ENCODE results near the gene LAMB1.

DNA sequence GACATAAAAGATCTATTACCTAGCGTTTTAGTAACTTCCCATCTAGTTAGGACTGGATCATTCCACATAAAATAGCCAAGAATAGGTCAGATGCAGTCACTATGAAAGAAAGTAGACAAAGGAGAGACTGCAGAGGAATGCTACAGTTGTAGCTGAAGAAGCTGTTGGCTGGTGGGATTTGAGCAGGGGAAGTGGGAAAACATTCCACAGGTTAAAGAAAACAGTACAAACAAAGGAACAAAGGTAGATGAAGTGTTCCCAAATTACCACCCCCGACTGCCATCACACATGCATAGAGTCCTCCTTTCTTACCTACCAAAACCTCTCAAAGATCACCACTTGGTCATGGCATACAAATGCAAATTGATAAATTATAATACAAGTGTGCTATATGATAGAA is 70.2 kb downstream of the LAMB1 start:
- TF ChIP-seq, protein P1, sequence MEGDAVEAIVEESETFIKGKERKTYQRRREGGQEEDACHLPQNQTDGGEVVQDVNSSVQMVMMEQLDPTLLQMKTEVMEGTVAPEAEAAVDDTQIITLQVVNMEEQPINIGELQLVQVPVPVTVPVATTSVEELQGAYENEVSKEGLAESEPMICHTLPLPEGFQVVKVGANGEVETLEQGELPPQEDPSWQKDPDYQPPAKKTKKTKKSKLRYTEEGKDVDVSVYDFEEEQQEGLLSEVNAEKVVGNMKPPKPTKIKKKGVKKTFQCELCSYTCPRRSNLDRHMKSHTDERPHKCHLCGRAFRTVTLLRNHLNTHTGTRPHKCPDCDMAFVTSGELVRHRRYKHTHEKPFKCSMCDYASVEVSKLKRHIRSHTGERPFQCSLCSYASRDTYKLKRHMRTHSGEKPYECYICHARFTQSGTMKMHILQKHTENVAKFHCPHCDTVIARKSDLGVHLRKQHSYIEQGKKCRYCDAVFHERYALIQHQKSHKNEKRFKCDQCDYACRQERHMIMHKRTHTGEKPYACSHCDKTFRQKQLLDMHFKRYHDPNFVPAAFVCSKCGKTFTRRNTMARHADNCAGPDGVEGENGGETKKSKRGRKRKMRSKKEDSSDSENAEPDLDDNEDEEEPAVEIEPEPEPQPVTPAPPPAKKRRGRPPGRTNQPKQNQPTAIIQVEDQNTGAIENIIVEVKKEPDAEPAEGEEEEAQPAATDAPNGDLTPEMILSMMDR (IDR thresholded peaks at IDR 0.05 in 2 of 3, conservative IDR thresholded peaks at IDR 0.05 in 1 of 3; ENCODE audit: borderline replicate concordance in 1 of 3, insufficient read depth in 1 of 3, low read depth in 2 of 3, low read length in 2 of 3), result no peak
- TF ChIP-seq POLR2A (IDR thresholded peaks at IDR 0.05; ENCODE audit: borderline replicate concordance, extremely low read depth, insufficient read depth, insufficient read length) (no peak), EGR1 (IDR thresholded peaks at IDR 0.05; ENCODE audit: low read depth) (no peak)
- TF ChIP-seq, protein P2, sequence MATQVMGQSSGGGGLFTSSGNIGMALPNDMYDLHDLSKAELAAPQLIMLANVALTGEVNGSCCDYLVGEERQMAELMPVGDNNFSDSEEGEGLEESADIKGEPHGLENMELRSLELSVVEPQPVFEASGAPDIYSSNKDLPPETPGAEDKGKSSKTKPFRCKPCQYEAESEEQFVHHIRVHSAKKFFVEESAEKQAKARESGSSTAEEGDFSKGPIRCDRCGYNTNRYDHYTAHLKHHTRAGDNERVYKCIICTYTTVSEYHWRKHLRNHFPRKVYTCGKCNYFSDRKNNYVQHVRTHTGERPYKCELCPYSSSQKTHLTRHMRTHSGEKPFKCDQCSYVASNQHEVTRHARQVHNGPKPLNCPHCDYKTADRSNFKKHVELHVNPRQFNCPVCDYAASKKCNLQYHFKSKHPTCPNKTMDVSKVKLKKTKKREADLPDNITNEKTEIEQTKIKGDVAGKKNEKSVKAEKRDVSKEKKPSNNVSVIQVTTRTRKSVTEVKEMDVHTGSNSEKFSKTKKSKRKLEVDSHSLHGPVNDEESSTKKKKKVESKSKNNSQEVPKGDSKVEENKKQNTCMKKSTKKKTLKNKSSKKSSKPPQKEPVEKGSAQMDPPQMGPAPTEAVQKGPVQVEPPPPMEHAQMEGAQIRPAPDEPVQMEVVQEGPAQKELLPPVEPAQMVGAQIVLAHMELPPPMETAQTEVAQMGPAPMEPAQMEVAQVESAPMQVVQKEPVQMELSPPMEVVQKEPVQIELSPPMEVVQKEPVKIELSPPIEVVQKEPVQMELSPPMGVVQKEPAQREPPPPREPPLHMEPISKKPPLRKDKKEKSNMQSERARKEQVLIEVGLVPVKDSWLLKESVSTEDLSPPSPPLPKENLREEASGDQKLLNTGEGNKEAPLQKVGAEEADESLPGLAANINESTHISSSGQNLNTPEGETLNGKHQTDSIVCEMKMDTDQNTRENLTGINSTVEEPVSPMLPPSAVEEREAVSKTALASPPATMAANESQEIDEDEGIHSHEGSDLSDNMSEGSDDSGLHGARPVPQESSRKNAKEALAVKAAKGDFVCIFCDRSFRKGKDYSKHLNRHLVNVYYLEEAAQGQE (IDR thresholded peaks at IDR 0.05; ENCODE audit: low read depth), result no peak

Data from HCT116 (cell line).